DOHH2 (cell line): ENCODE measurements around the gene DLGAP1.

Experiments used
- H3F3A ChIP-seq: fragments of 200-600 bp; sonication (generic), shearing (Covaris generic); 2 replicates; pipeline ENCODE4 v1.6.0; 2016; ENCODE audit warnings: antibody characterized with exemption, mild to moderate bottlenecking; ENCODE audit not compliant: control insufficient read depth, insufficient read depth
- H3K27ac ChIP-seq: fragments of 200-600 bp; sonication (generic); 2 replicates; pipeline ENCODE4 v1.5.1; 2014; ENCODE audit warnings: low read depth, mild to moderate bottlenecking, low read length, moderate library complexity
- H3K27me3 ChIP-seq: fragments of 200-600 bp; sonication (generic); 2 replicates; pipeline ENCODE4 v1.6.1; 2014; ENCODE audit warnings: mild to moderate bottlenecking, low read length, mixed read lengths; ENCODE audit not compliant: control insufficient read depth
- H3K36me3 ChIP-seq: fragments of 200-600 bp; sonication (generic); 2 replicates; pipeline ENCODE4 v1.6.1; 2014; ENCODE audit warnings: mild to moderate bottlenecking, low read length, moderate library complexity, mixed read lengths; ENCODE audit not compliant: control insufficient read depth
- H3K4me1 ChIP-seq: fragments of 200-600 bp; sonication (generic); 2 replicates; pipeline ENCODE4 v1.6.1; 2014; ENCODE audit warnings: mild to moderate bottlenecking, low read length, mixed read lengths; ENCODE audit not compliant: control insufficient read depth
- H3K4me2 ChIP-seq: fragments of 200-600 bp; sonication (generic); 2 replicates; pipeline ENCODE4 v1.6.0; 2014; ENCODE audit warnings: mild to moderate bottlenecking, low read length, moderate library complexity
- H3K4me3 ChIP-seq: fragments of 200-600 bp; sonication (generic); 2 replicates; pipeline ENCODE4 v1.5.1; 2014; ENCODE audit warnings: mild to moderate bottlenecking, low read length, mixed read lengths
- H3K79me2 ChIP-seq: fragments of 200-600 bp; sonication (generic); 2 replicates; pipeline ENCODE4 v1.6.1; 2014; ENCODE audit warnings: mild to moderate bottlenecking, low read length, mixed read lengths; ENCODE audit not compliant: control insufficient read depth
- H3K9me2 ChIP-seq: fragments of 200-600 bp; sonication (generic); replicated peaks from 2 replicates; pipeline ENCODE4 v1.6.1; 2014; ENCODE audit warnings: mild to moderate bottlenecking, low read length, mixed read lengths; ENCODE audit not compliant: control insufficient read depth
- H3K9me3 ChIP-seq: fragments of 200-600 bp; sonication (generic); 2 replicates; pipeline ENCODE4 v1.6.1; 2014; ENCODE audit warnings: antibody characterized with exemption, low read length, mixed read lengths; ENCODE audit not compliant: control insufficient read depth, insufficient read depth
- H4K20me1 ChIP-seq: fragments of 200-600 bp; sonication (generic); 2 replicates; pipeline ENCODE4 v1.6.0; 2014; ENCODE audit warnings: low read depth, mild to moderate bottlenecking, antibody characterized with exemption, low read length, moderate library complexity; ENCODE audit not compliant: control insufficient read depth, insufficient read depth
- CTCF ChIP-seq: fragments of 200-600 bp; sonication (generic); IDR thresholded peaks from one replicate; pipeline ENCODE4 v1.5.1; 2014; ENCODE audit warnings: antibody characterized with exemption, mild to moderate bottlenecking, low read depth, low read length; ENCODE audit not compliant: poor library complexity, severe bottlenecking
- EZH2phosphoT487 ChIP-seq: fragments of 200-600 bp; sonication (generic); IDR thresholded peaks from 2 replicates; pipeline ENCODE4 v1.6.1; 2017; ENCODE audit warnings: borderline replicate concordance, mild to moderate bottlenecking, antibody characterized with exemption, low read length, moderate library complexity, mixed read lengths

DLGAP1 gene

GRCh38 chr18:4096486-4096885 is 358.6 kb downstream of the DLGAP1 start:
- H3K4me1 ChIP-seq = no peaks in the 10 kb centered on the region
- no peaks in the 10 kb centered on the region; the same call in 1 of the 2 replicates for H3K9me2 ChIP-seq
- H3K4me2 ChIP-seq = no peak overlapping the region
- H3K27me3 ChIP-seq = no peaks in the 10 kb centered on the region
- H4K20me1 ChIP-seq = no peaks in the 10 kb centered on the region
- no peak overlapping the region for H3K4me3 ChIP-seq
- TF ChIP-seq CTCF (no peak), EZH2phosphoT487 (no peak)
- H3K36me3 ChIP-seq = no peaks in the 10 kb centered on the region
- no peaks in the 10 kb centered on the region for H3F3A ChIP-seq
- no peak overlapping the region for H3K27ac ChIP-seq
- H3K79me2 ChIP-seq = no peaks in the 10 kb centered on the region
- no peaks in the 10 kb centered on the region for H3K9me3 ChIP-seq

GRCh38 chr18:4093676-4094075 is 361.4 kb downstream of the DLGAP1 start:
- no peak overlapping the region for H3K27ac ChIP-seq
- no peaks in the 10 kb centered on the region for H4K20me1 ChIP-seq
- no peaks in the 10 kb centered on the region for H3K36me3 ChIP-seq
- H3F3A ChIP-seq = no peaks in the 10 kb centered on the region
- H3K9me2 ChIP-seq = no peaks in the 10 kb centered on the region
- H3K79me2 ChIP-seq = no peaks in the 10 kb centered on the region
- no peaks in the 10 kb centered on the region for H3K4me1 ChIP-seq
- no peaks in the 10 kb centered on the region for H3K9me3 ChIP-seq
- no peak overlapping the region for H3K4me3 ChIP-seq
- TF ChIP-seq EZH2phosphoT487 (no peak), CTCF (no peak)
- H3K27me3 ChIP-seq = no peaks in the 10 kb centered on the region
- H3K4me2 ChIP-seq = no peak overlapping the region

- Histone ChIP-seq H3K9me3 (no peaks in the 10 kb centered on the region), H3K27me3 (no peaks in the 10 kb centered on the region), H3K27ac (no peak overlapping the region), H4K20me1 (no peaks in the 10 kb centered on the region), H3K4me3 (no peak overlapping the region), H3K9me2 (no peaks in the 10 kb centered on the region), H3K4me2 (no peak overlapping the region), H3K79me2 (no peaks in the 10 kb centered on the region), H3K36me3 (no peaks in the 10 kb centered on the region), H3F3A (no peaks in the 10 kb centered on the region), H3K4me1 (no peaks in the 10 kb centered on the region)
- TF ChIP-seq EZH2phosphoT487 (no peak), CTCF (no peak)
Measured at GRCh38 chr18:4084382-4084900, 370.7 kb downstream of the DLGAP1 start.
